Measurements from ENCODE around the gene PABPN1L. TPM values are rescaled to one million over a fixed set of nuclear protein-coding genes. Genes with fewer than 3 reads are reported as not detected.
"Not testable (repeated sequence)": the region's sequence is repeated elsewhere in the genome, so short reads cannot be mapped to it uniquely, and the experiment has no call there.

PABPN1L gene
- total and polyA plus RNA-seq, 9 donors = 0.25 TPM; not detected in 8

DNA sequence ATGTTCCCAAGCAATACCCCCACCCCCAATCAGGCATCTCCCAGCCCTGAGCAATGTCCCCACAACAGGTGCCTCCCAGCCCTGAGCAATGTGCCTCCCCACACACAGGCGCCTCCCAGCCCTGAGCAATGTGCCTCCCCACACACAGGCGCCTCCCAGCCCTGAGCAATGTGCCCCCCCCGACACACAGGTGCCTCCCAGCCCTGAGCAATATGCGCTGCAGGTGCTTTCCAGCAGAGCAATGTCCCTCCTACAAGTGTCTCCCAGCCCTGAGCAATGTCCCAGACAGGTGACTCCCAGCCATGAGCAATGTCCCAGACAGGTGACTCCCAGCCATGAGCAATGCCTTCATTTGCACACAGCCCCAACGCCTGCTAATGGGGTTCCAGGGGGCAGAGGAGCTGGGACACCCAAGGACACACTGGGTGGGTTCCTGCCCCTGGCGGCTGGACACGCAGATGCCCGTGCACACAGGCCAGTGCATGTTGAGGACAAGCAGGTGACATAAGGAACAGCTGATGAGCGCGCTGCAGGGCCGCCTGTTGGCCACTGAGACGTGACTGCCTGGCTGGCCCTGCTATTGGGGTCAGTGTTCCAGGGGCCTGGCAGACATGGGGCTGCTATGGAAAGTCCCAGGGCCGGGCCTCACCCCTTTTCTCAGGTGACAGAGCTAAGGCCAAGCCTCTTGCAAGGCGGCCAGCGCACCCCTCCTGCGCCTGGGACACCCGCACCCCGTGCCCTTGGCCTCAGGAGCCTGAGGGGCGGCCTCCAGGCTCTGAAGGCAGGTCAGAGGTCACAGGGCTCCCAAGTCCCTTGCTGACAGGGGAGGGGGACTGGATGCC, 26.9 kb upstream of the PABPN1L start:
- Histone ChIP-seq H3K36me3 (no peaks in the 10 kb centered on the region), H3K4me1 (ENCODE audit: insufficient read depth) (no peaks in the 10 kb centered on the region), H3K4me3 (no peak overlapping the region), H3K27me3 (no peaks in the 10 kb centered on the region), H3K9me3 (no peaks in the 10 kb centered on the region), H3K27ac (no peak overlapping the region)
- intact Hi-C loops (cut with DNase I) = no loop called here
- TF ChIP-seq POLR2A (IDR thresholded peaks at IDR 0.05) (no peak), EP300 (IDR thresholded peaks at IDR 0.05) (no peak)
- TF ChIP-seq, protein P1, sequence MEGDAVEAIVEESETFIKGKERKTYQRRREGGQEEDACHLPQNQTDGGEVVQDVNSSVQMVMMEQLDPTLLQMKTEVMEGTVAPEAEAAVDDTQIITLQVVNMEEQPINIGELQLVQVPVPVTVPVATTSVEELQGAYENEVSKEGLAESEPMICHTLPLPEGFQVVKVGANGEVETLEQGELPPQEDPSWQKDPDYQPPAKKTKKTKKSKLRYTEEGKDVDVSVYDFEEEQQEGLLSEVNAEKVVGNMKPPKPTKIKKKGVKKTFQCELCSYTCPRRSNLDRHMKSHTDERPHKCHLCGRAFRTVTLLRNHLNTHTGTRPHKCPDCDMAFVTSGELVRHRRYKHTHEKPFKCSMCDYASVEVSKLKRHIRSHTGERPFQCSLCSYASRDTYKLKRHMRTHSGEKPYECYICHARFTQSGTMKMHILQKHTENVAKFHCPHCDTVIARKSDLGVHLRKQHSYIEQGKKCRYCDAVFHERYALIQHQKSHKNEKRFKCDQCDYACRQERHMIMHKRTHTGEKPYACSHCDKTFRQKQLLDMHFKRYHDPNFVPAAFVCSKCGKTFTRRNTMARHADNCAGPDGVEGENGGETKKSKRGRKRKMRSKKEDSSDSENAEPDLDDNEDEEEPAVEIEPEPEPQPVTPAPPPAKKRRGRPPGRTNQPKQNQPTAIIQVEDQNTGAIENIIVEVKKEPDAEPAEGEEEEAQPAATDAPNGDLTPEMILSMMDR (IDR thresholded peaks at IDR 0.05) = no peak
- no peak for DNase-seq
- WGBS, 3 donors = 84 to 91% (median 87%) methylated on average over 19 of the region's 19 CpGs

DNA sequence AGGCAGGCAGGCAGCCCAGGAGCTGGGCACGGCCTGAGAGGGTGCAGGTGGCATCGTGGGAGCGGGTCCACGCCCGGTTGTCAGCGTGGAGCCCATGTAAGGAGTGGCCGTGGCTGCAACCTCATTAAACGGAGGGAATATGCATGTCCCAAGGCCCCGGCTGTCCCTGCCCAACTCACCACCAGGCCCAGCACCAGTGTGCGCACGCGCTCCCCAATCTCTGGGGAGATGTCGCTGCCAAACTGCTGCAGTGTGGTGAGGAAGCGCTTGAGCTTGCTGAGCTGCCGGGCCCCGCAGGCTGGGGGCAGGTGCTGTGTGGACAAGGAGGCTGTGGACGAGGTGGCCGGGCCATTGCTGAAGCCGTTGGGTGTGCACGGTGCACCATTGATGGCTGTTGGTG, 25.6 kb upstream of the PABPN1L start:
- no peak for DNase-seq
- WGBS, 3 donors = 87 to 89% (median 88%) methylated on average over 20 of the region's 20 CpGs
- intact Hi-C loops (cut with DNase I) = no loop called here

DNA sequence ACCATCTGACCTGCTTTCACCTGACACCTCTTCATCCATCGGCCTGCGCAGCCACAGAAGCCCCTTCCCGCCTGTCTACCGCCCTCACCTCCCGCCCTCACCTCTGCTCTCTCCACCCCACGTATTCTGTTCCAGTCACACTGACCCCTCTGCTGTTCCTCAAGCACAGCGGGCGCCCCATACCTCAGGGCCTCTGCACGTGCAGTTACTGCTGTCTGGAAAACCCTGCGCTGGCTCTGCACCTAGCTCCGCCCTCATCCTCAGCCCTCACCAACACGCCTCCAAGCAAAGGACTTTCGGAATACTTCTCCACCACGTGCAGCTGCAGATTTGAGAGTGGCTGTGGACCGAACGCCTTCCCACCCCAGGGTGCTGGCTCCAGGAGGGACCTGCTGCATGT, 24.6 kb upstream of the PABPN1L start:
- WGBS, 3 donors = 88 to 91% (median 88%) methylated on average over 16 of the region's 16 CpGs
- no peak for TF ChIP-seq EP300 (IDR thresholded peaks at IDR 0.05)
- TF ChIP-seq, protein P1 (IDR thresholded peaks at IDR 0.05) = no peak
- TF ChIP-seq POLR2A (IDR thresholded peaks at IDR 0.05) = no peak
- Histone ChIP-seq H3K4me3 (no peak overlapping the region), H3K4me1 (ENCODE audit: insufficient read depth) (peaks cover 6% of the 10 kb centered on the region), H3K27ac (no peak overlapping the region), H3K27me3 (no peaks in the 10 kb centered on the region), H3K36me3 (no peaks in the 10 kb centered on the region), H3K9me3 (no peaks in the 10 kb centered on the region)
- intact Hi-C loops (cut with DNase I) = no loop called here
- DNase-seq = no peak

More for the DNA sequence above, 25.6 kb upstream of the PABPN1L start:
- no peak overlapping the region for H3K27ac ChIP-seq
- H3K36me3 ChIP-seq = no peaks in the 10 kb centered on the region
- H3K4me1 ChIP-seq (ENCODE audit: insufficient read depth) = no peaks in the 10 kb centered on the region
- H3K9me3 ChIP-seq = no peaks in the 10 kb centered on the region
- no peaks in the 10 kb centered on the region for H3K27me3 ChIP-seq
- no peak overlapping the region for H3K4me3 ChIP-seq
- TF ChIP-seq POLR2A (IDR thresholded peaks at IDR 0.05) = no peak
- TF ChIP-seq, protein P1 (IDR thresholded peaks at IDR 0.05) = no peak

DNA sequence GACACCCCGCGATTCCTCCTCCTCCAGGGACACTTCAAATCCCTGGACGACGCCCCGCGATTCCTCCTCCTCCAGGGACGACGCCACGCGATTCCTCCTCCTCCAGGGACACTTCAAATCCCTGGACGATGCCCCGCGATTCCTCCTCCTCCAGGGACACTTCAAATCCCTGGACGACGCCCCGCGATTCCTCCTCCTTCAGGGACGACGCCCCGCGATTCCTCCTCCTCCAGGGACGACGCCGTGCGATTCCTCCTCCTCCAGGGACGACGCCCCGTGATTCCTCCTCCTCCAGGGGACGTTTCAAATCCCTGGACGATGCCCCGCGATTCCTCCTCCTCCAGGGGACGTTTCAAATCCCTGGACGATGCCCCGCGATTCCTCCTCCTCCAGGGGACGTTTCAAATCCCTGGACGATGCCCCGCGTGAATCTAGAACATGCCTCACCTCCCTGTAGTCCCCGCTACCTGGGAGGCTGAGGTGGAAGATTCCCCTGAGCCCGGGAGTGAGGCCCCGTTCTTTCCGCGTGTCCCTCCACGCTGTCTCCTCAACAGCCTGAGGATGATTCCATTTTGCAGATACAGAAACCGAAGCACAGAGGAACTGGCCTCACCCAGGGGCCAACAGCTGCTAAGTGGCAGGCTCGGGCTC, 23.4 kb upstream of the PABPN1L start:
- DNase-seq; intact Hi-C loops (cut with DNase I); H3K36me3 ChIP-seq; H3K27ac ChIP-seq; H3K9me3 ChIP-seq; H3K4me3 ChIP-seq; H3K4me1 ChIP-seq (ENCODE audit: insufficient read depth); H3K27me3 ChIP-seq: not testable (repeated sequence)
- 92 to 94% (median 93%) methylated on average over 48 of the region's 48 CpGs for WGBS, 3 donors

Measured in ovary (tissue), 9 donors.